HG03575 (cell line): Measurements from ENCODE around the gene TMEM205.
"Not testable (repeated sequence)": the region's sequence is repeated elsewhere in the genome, so short reads cannot be mapped to it uniquely, and the experiment has no call there.

Source experiments
- ATAC-seq: cut with Tn5 transposase; IDR thresholded peaks from one replicate; pipeline ENCODE4 v1.9.1; 2021; ENCODE audit not compliant: unreplicated experiment, insufficient number of reproducible peaks, low FRiP score; ENCODE audit errors: extremely low read depth

Gene TMEM205

GRCh38 chr19:11346104-11346940 lies at the start of gene TMEM205, which contains the start of gene CCDC159:
Gene TMEM205, minus strand, starts transcription at chr19:11346268. Its CDS starts 649 bp downstream, at chr19:11345619.
Gene CCDC159, plus strand, starts transcription at chr19:11346519. Its CDS starts 88 bp downstream, at chr19:11346607.
- ATAC-seq = peak; percentile 66

- no peak for ATAC-seq
These were observed 45.0 kb upstream of the TMEM205 start for GRCh38 chr19:11390933-11391680.

GRCh38 chr19:11390359-11390758 lies 44.3 kb upstream of the TMEM205 start:
- no peak for ATAC-seq

GRCh38 chr19:11387162-11388034 lies 41.3 kb upstream of the TMEM205 start:
- ATAC-seq = no peak

GRCh38 chr19:11384778-11385129 lies 38.7 kb upstream of the TMEM205 start:
- ATAC-seq = no peak

GRCh38 chr19:11383706-11384048 lies 37.6 kb upstream of the TMEM205 start:
- no peak for ATAC-seq

- no peak for ATAC-seq
These were observed 37.0 kb upstream of the TMEM205 start for GRCh38 chr19:11382898-11383705.

- peak; percentile 40 for ATAC-seq
These were observed 34.8 kb upstream of the TMEM205 start for GRCh38 chr19:11380653-11381537.

- ATAC-seq = no peak
These were observed 33.8 kb upstream of the TMEM205 start for GRCh38 chr19:11379857-11380350.

- ATAC-seq = not testable (repeated sequence)
These were observed 33.3 kb upstream of the TMEM205 start for GRCh38 chr19:11379269-11379845.

GRCh38 chr19:11378319-11379189 lies 32.5 kb upstream of the TMEM205 start:
- ATAC-seq = no peak

GRCh38 chr19:11377756-11378155 lies 31.7 kb upstream of the TMEM205 start:
- ATAC-seq = no peak

- ATAC-seq = no peak
These were observed 31.2 kb upstream of the TMEM205 start for GRCh38 chr19:11377237-11377636.

- ATAC-seq = no peak
These were observed 29.3 kb upstream of the TMEM205 start for GRCh38 chr19:11375143-11375948.

GRCh38 chr19:11374433-11375142 lies 28.5 kb upstream of the TMEM205 start, which contains the start of gene SWSAP1:
Gene SWSAP1, plus strand, starts transcription at chr19:11374666. Its CDS starts 15 bp downstream, at chr19:11374681.
- peak; percentile 60 for ATAC-seq
